NK-92 treated with Interleukin-12 subunit alpha and Interleukin-12 subunit beta, amount 100 ng/mL, for 24 hours (cell line): ENCODE data around the gene FHAD1.
A peak's percentile ranks its signal among the peaks of the same experiment; 100 is the strongest.

ENCODE experiments used
- DNase-seq: peaks from one replicate; lab custom pipeline; 2025; lab: John Stamatoyannopoulos, UW

The FHAD1 gene

GRCh38 chr1:15218287-15219279 lies 28.4 kb upstream of the FHAD1 start:
- peak; percentile 8 for DNase-seq

- no peak for DNase-seq
Measured at GRCh38 chr1:15219280-15220023, 27.6 kb upstream of the FHAD1 start.

- DNase-seq = no peak
Measured at GRCh38 chr1:15220024-15220392, 27.0 kb upstream of the FHAD1 start.

GRCh38 chr1:15220825-15221431 lies 26.1 kb upstream of the FHAD1 start:
- no peak for DNase-seq

- no peak for DNase-seq
Measured at GRCh38 chr1:15222653-15223303, 24.2 kb upstream of the FHAD1 start.

- DNase-seq = no peak
Measured at GRCh38 chr1:15224259-15224869, 22.7 kb upstream of the FHAD1 start.

GRCh38 chr1:15224974-15225373 lies 22.0 kb upstream of the FHAD1 start:
- no peak for DNase-seq

- DNase-seq = no peak
Measured at GRCh38 chr1:15225461-15225860, 21.6 kb upstream of the FHAD1 start.

GRCh38 chr1:15226388-15227255 lies 20.4 kb upstream of the FHAD1 start:
- DNase-seq = no peak

- no peak for DNase-seq
Measured at GRCh38 chr1:15229707-15230131, 17.3 kb upstream of the FHAD1 start.

- no peak for DNase-seq
Measured at GRCh38 chr1:15231714-15232201, 15.3 kb upstream of the FHAD1 start.

GRCh38 chr1:15233689-15234088 lies 13.3 kb upstream of the FHAD1 start:
- no peak for DNase-seq

GRCh38 chr1:15236321-15236721 lies 10.7 kb upstream of the FHAD1 start:
- DNase-seq = peak; percentile 56

GRCh38 chr1:15236746-15237145 lies 10.3 kb upstream of the FHAD1 start:
- no peak for DNase-seq

GRCh38 chr1:15238789-15239188 lies 8.2 kb upstream of the FHAD1 start:
- no peak for DNase-seq

- no peak for DNase-seq
Measured at GRCh38 chr1:15242766-15243165, 4.3 kb upstream of the FHAD1 start.

- no peak for DNase-seq
Measured at GRCh38 chr1:15243275-15244043, 3.6 kb upstream of the FHAD1 start.

- no peak for DNase-seq
Measured at GRCh38 chr1:15244813-15245212, 2.2 kb upstream of the FHAD1 start.

- DNase-seq = no peak
Measured at GRCh38 chr1:15245593-15246360, 1.2 kb upstream of the FHAD1 start.
